ENCODE data around the gene IDUA.

The IDUA gene

GRCh38 chr4:1042352-1043055 lies 55.7 kb downstream of the IDUA start:
- no peak for TF ChIP-seq HDGF (IDR thresholded peaks at IDR 0.05; ENCODE audit: borderline replicate concordance)
- no peak for TF ChIP-seq ZNF384 (IDR thresholded peaks at IDR 0.05)
- TF ChIP-seq FOXM1 (IDR thresholded peaks at IDR 0.05; ENCODE audit: borderline replicate concordance): no peak
- no peak for TF ChIP-seq BHLHE40 (IDR thresholded peaks at IDR 0.05; ENCODE audit: borderline replicate concordance)
- no peak for TF ChIP-seq L3MBTL2 (conservative IDR thresholded peaks at IDR 0.05)
- TF ChIP-seq LEF1 (IDR thresholded peaks at IDR 0.05; ENCODE audit: borderline replicate concordance): no peak
- TF ChIP-seq TARDBP (IDR thresholded peaks at IDR 0.05): no peak
- no peak for TF ChIP-seq SUZ12 (IDR thresholded peaks at IDR 0.05)
- no peak for TF ChIP-seq SP1 (IDR thresholded peaks at IDR 0.05)
- TF ChIP-seq, protein P1, sequence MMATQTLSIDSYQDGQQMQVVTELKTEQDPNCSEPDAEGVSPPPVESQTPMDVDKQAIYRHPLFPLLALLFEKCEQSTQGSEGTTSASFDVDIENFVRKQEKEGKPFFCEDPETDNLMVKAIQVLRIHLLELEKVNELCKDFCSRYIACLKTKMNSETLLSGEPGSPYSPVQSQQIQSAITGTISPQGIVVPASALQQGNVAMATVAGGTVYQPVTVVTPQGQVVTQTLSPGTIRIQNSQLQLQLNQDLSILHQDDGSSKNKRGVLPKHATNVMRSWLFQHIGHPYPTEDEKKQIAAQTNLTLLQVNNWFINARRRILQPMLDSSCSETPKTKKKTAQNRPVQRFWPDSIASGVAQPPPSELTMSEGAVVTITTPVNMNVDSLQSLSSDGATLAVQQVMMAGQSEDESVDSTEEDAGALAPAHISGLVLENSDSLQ (IDR thresholded peaks at IDR 0.05): no peak
- ChIA-PET CTCF (no interaction called here), POLR2A (no interaction called here)
- DNase-seq (ENCODE audit: extremely low spot score): no peak

GRCh38 chr4:1043162-1043561 lies 56.3 kb downstream of the IDUA start:
- DNase-seq (ENCODE audit: extremely low spot score): no peak
- TF ChIP-seq TARDBP (IDR thresholded peaks at IDR 0.05) (no peak), FOXA1 (IDR thresholded peaks at IDR 0.05) (no peak), FOXK2 (IDR thresholded peaks at IDR 0.05) (no peak), SUZ12 (IDR thresholded peaks at IDR 0.05) (no peak), ZNF384 (IDR thresholded peaks at IDR 0.05) (no peak)
- TF ChIP-seq, protein P1 (IDR thresholded peaks at IDR 0.05): no peak
- ChIA-PET POLR2A (interaction anchor here (1.0 kb wide), 1 partner anchor 10 kb away, joined by 3 read pairs; no protein-coding TSS in a partner anchor), CTCF (no interaction called here)

GRCh38 chr4:1043651-1044468 lies 57.0 kb downstream of the IDUA start:
- no peak for DNase-seq (ENCODE audit: extremely low spot score)
- TF ChIP-seq, protein P1 (IDR thresholded peaks at IDR 0.05): peak; percentile 85
- no peak for TF ChIP-seq ELF4 (IDR thresholded peaks at IDR 0.05)
- CTCF ChIA-PET: no interaction called here
- POLR2A ChIA-PET: interaction anchor here (1.0 kb wide), 1 partner anchor 9 kb away, joined by 3 read pairs; no protein-coding TSS in a partner anchor

DNA sequence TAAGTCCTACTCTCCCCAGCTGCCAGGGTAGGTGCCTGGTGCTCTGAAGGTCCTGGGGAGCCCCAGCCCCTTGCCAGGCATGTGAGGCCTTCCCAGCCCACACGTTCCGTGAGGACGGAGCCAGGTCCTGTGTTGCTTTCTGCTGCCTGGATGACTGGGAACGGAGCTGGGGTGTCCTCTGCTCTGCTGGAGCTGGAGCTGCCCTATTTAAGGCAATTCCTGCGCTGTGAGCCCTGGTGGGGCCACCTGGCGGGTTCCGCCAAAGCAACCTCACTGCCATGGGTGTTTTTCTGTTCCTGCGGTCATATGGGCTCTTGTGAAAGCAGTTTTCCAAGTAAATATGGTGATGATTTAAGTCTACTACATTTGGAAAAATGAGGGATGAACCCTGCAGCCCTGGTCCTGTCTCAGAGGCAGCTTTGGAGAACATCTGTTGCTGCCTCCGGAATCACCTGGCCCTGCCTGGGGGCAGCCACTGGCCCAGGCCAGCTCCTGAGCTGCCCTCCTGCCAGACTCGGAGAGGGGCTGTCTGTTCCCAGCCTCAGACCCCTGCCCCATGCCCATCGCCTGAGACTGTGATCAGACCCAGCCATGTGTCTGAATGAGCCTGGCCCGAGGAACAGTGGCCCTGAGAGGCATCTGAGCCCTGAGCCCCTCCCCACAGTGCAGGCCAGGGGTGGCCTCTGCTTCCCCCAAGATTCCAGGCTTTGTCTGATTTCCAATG lies 57.8 kb downstream of the IDUA start:
- no peak for DNase-seq (ENCODE audit: extremely low spot score)
- no peak for TF ChIP-seq FOXM1 (IDR thresholded peaks at IDR 0.05; ENCODE audit: borderline replicate concordance)
- TF ChIP-seq, protein P1 (IDR thresholded peaks at IDR 0.05): no peak
- no peak for TF ChIP-seq CTBP1 (IDR thresholded peaks at IDR 0.05; ENCODE audit: borderline replicate concordance)
- TF ChIP-seq LEF1 (IDR thresholded peaks at IDR 0.05; ENCODE audit: borderline replicate concordance): no peak
- TF ChIP-seq FOXK2 (IDR thresholded peaks at IDR 0.05): no peak
- no peak for TF ChIP-seq ARNT (IDR thresholded peaks at IDR 0.05)
- TF ChIP-seq BHLHE40 (IDR thresholded peaks at IDR 0.05; ENCODE audit: borderline replicate concordance): no peak
- TF ChIP-seq ZNF384 (IDR thresholded peaks at IDR 0.05): no peak
- no peak for TF ChIP-seq NFRKB (IDR thresholded peaks at IDR 0.05)
- ChIA-PET CTCF (no interaction called here), POLR2A (no interaction called here)

DNA sequence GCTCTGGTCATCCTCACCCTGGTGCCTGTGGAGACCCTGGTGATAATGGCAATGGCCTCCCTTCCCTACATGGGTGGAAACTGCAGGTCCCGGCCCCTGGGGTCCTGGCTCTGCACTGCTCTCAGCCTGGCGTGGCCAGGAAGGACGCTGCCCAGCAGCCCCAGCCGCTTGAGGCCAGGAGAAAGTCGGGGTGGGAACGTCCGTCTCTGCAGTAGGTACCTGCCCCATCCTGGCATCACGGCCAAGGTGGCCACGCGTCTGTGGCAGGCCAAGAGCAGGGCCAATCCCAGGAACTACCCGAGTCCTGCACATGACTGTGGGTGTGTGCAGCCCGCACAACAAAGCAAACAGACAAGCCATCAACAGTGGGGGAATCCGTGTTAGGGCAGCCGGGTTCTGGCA lies 58.4 kb downstream of the IDUA start:
- no peak for TF ChIP-seq HDGF (IDR thresholded peaks at IDR 0.05; ENCODE audit: borderline replicate concordance)
- no peak for TF ChIP-seq SUZ12 (IDR thresholded peaks at IDR 0.05)
- no peak for TF ChIP-seq FOXM1 (IDR thresholded peaks at IDR 0.05; ENCODE audit: borderline replicate concordance)
- no peak for TF ChIP-seq L3MBTL2 (conservative IDR thresholded peaks at IDR 0.05)
- TF ChIP-seq, protein P1 (IDR thresholded peaks at IDR 0.05): no peak
- no peak for TF ChIP-seq ELF4 (IDR thresholded peaks at IDR 0.05)
- TF ChIP-seq FOXA1 (IDR thresholded peaks at IDR 0.05): no peak
- no peak for TF ChIP-seq TARDBP (IDR thresholded peaks at IDR 0.05)
- TF ChIP-seq ZNF384 (IDR thresholded peaks at IDR 0.05): no peak
- TF ChIP-seq LEF1 (IDR thresholded peaks at IDR 0.05; ENCODE audit: borderline replicate concordance): no peak
- ChIA-PET POLR2A (no interaction called here), CTCF (no interaction called here)
- no peak for DNase-seq (ENCODE audit: extremely low spot score)
